Heart right ventricle (tissue), 16 donors: ENCODE results near the gene CCDC91. TPM values are rescaled to one million over a fixed set of nuclear protein-coding genes. Genes with fewer than 3 reads are reported as not detected.

Source experiments
- ATAC-seq, 8 donors: fragments of 200-7000 bp; cut with Tn5 transposase; one replicate each; pipeline ENCODE4 v1.9.1; 2020; ENCODE audit warnings: mild to moderate bottlenecking in 8 of 8, moderate library complexity in 8 of 8, moderate number of reproducible peaks in 1 of 8
- DNase-seq, 2 donors: peaks; one replicate each; pipeline ENCODE4 v3.0.0-alpha.2; 2020
- H3K27ac ChIP-seq, 10 donors: fragments of 200-600 bp; sonication (generic) in 2 of 10; one replicate each; pipeline versions ENCODE4 v1.5.0 to v1.8.0; 2020 to 2022; ENCODE audit warnings: mild to moderate bottlenecking in 3 of 10
- H3K27me3 ChIP-seq, 7 donors: fragments of 200-600 bp; one replicate each; pipeline ENCODE4 v1.8.0; 2021 to 2022; ENCODE audit warnings: mild to moderate bottlenecking in 2 of 7
- H3K36me3 ChIP-seq, 9 donors: fragments of 200-600 bp; sonication (generic) in 1 of 9; one replicate each; pipeline versions ENCODE4 v1.5.0 to v1.8.0; 2020 to 2022; ENCODE audit warnings: mild to moderate bottlenecking in 2 of 9
- H3K4me1 ChIP-seq, 9 donors: fragments of 200-600 bp; sonication (generic) in 1 of 9; one replicate each; pipeline versions ENCODE4 v1.5.0 to v1.8.0; 2020 to 2022; ENCODE audit warnings: mild to moderate bottlenecking in 4 of 9
- H3K4me3 ChIP-seq, 10 donors: fragments of 200-600 bp; sonication (generic) in 2 of 10; one replicate each; pipeline versions ENCODE4 v1.5.0 to v1.8.0; 2020 to 2022; ENCODE audit warnings: mild to moderate bottlenecking in 7 of 10, moderate library complexity in 2 of 10
- H3K9me3 ChIP-seq, 11 donors: fragments of 200-600 bp in 10 of 11; sonication (generic) in 2 of 11; one replicate each; pipeline versions ENCODE4 v1.5.0 to v1.8.0; 2013 to 2022; ENCODE audit warnings: mild to moderate bottlenecking in 2 of 11, control low read depth in 1 of 11, moderate library complexity in 1 of 11
- WGBS, 2 donors: extraction: QIAGEN DNeasy Blood & Tissue Kit; methylation state at CpG; one replicate each; pipeline ENCODE4 v1.1.7; 2013; ENCODE audit warnings: inconsistent platforms in 1 of 2; 5-methylcytosine and 5-hydroxymethylcytosine counted together
- intact Hi-C, 10 donors: fragments of 100-400 bp; cut with DNase I; formaldehyde crosslinking; loops; one replicate each; pipeline versions ENCODE4 v1.11.1 to v1.14.2; 2022
- polyA plus RNA-seq, 2 donors: library from polyadenylated mRNA; stranded (reverse); fragments of 200-250 nt; gene quantifications; one replicate each; pipeline ENCODE4 v1.2.3, GENCODE V29; 2013
- total RNA-seq, 10 donors: library from RNA; stranded (reverse); fragmentation: NEBNext Ultra II Directional in 3 of 10; extraction: Animal tissue kit (Norgen Biotek cat#: 25700) in 3 of 10; gene quantifications; one replicate each; pipeline versions ENCODE4 v1.2.1 to v1.2.4, GENCODE V29; 2021 to 2023
- TF ChIP-seq, protein P1 (sequence below), 9 donors: fragments of 200-600 bp; sonication (generic) in 2 of 9; IDR thresholded peaks; one replicate each; pipeline versions ENCODE4 v1.5.0 to v1.8.0; 2021 to 2022; ENCODE audit warnings: antibody characterized with exemption in 9 of 9, mild to moderate bottlenecking in 5 of 9, moderate library complexity in 1 of 9
- donor health status: Arrhythmogenic right ventricular cardiomyopathy.
- donor health status: ischemic (EF 13 %, LVEDD 7.1; RV severe dilation, severe dysfunction).
- donor health status: healthy with polysubstance abuse.
- donor health status: DM: no; HTN: yes; CAD: no.
- donor health status: DM: no; HTN: no; CAD: no.
- donor health status: ischemic (EF 25% LVEDD 6.9; RV normal size, moderate dysfunction).
- donor health status: ischemic (EF 25% LVEDD 5.7; RV mildly dilated, moderate dysfunction).
- donor health status: healthy.
- donor health status: DM: yes; HTN: yes; CAD: no.
- donor health status: Ischemic cardiomyopathy.
- donor health status: ischemic (EF 35%, LVEDD 5.7; RV mildly dilated, moderate dysfunction).
- donor health status: nonischemic (EF 11% LVEDD 7.7; RV severe dilation, severe dysfunction).
- donor health status: DM: yes; HTN: yes; CAD: no.
- donor health status: PGD.
- donor health status: ischemic (EF 29% LVEDD 5.4; RV normal size, mild dysfunction).
- donor health status: nonischemic (EF 23%, LVEDD 6.1; RV moderate dilation, normal function).

The CCDC91 gene
- total and polyA plus RNA-seq, 12 donors: 20.5 to 66.4 (median 54.5) TPM

DNA sequence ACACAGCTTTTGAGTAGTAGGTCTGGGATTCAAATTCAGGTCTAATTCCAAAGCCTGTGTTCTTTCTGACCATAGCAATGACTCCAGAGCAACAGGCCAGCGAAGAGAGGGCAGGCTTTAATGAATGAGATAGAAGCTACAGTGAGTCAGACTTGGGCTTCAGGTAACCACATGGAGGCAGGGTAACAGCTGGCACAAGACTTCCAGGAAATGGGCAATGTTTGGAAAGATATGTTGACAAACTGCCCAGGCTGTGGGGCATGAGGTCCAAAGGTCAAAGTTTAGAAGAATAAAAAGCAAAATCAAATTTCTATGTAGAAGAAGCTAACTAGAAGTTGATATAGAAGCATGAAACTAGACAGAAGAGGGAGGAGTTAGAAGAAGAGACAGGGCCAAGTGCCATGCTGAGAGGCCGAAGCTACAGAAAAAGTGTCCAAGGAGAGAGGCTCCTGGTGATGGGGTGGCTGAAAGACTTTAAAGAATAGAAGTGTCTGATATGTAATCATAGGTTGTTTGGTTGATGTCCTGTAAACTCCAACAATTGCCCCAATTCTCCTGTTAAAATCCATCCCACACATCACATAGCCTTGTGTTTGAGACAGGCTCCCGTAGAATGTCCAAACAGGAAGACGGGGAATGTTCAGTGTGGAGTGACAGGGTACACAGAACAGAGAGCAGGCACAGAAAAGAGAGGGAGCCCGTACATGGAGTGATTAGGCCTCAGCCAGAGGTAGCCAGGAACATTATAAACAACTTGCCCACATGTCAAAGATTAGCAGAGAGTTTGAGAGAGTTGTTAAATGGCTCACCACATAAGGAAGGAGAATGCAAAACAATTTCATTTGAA, 384.7 kb downstream of the CCDC91 start:
- TF ChIP-seq, protein P1, sequence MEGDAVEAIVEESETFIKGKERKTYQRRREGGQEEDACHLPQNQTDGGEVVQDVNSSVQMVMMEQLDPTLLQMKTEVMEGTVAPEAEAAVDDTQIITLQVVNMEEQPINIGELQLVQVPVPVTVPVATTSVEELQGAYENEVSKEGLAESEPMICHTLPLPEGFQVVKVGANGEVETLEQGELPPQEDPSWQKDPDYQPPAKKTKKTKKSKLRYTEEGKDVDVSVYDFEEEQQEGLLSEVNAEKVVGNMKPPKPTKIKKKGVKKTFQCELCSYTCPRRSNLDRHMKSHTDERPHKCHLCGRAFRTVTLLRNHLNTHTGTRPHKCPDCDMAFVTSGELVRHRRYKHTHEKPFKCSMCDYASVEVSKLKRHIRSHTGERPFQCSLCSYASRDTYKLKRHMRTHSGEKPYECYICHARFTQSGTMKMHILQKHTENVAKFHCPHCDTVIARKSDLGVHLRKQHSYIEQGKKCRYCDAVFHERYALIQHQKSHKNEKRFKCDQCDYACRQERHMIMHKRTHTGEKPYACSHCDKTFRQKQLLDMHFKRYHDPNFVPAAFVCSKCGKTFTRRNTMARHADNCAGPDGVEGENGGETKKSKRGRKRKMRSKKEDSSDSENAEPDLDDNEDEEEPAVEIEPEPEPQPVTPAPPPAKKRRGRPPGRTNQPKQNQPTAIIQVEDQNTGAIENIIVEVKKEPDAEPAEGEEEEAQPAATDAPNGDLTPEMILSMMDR (IDR thresholded peaks at IDR 0.05): no peak
- H3K9me3 ChIP-seq: peaks cover 0 to 7% (median 0%) of the 10 kb centered on the region in 11 donors
- H3K4me3 ChIP-seq: no peak overlapping the region
- WGBS, 2 donors: 67 to 78% methylated on average over 5 of the region's 5 CpGs
- H3K27ac ChIP-seq: peak overlapping the region in 3 of 10 donors; percentile 20 to 36 (median 23)
- H3K36me3 ChIP-seq: no peaks in the 10 kb centered on the region
- DNase-seq: peak in 1 of 2 donors; percentile 7
- ATAC-seq: peak; percentile 49 to 98 (median 80)
- H3K27me3 ChIP-seq: no peaks in the 10 kb centered on the region
- H3K4me1 ChIP-seq: peaks cover 0 to 14% (median 0%) of the 10 kb centered on the region in 9 donors
- intact Hi-C loops: loop anchor here in 1 of 10 donors (10.0 kb wide), 1 partner anchor 100 kb away; no protein-coding TSS in a partner anchor

DNA sequence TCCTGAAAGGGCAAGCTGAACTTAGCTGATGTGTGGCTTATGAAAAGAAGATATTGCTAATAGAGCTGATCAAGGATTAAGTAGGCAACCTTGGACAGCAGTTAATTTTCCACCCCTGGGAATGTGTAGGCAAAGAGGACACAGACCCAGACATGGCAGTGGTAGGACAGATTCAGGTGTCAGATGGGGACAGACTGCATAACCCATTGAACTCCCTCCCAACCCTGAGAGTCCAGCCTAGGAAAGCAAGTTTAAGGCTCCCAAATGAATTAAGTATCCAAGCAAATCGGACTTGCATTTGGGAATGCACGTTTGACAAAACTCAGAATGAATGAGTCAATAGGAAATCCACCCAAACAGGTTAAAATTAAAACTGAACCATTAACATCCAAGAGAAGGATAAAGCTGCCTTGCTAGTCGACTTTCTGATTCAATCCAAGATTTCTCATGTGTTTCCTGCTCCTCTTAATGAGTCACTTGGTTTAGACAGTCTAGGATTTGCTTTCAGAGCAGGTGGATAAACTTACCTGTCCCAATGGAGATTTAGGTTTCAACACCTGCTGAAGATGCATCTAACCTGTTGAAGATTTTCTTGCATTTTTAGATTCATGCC, 385.4 kb downstream of the CCDC91 start:
- Histone ChIP-seq H3K27ac (peak overlapping the region in 3 of 10 donors; percentile 20 to 36 (median 23)), H3K36me3 (no peaks in the 10 kb centered on the region), H3K4me1 (peaks cover 0 to 8% (median 0%) of the 10 kb centered on the region in 9 donors), H3K9me3 (peaks cover 0 to 4% (median 0%) of the 10 kb centered on the region in 11 donors), H3K27me3 (no peaks in the 10 kb centered on the region), H3K4me3 (no peak overlapping the region)
- TF ChIP-seq, protein P1 (IDR thresholded peaks at IDR 0.05): no peak
- intact Hi-C loops: loop anchor here in 1 of 10 donors (10.0 kb wide), 1 partner anchor 101 kb away; no protein-coding TSS in a partner anchor
- ATAC-seq (peak in 4 of 8 donors; percentile 34 to 69 (median 46)), DNase-seq (no peak)
- WGBS, 2 donors: 65 to 79% methylated on average over 3 of the region's 3 CpGs

DNA sequence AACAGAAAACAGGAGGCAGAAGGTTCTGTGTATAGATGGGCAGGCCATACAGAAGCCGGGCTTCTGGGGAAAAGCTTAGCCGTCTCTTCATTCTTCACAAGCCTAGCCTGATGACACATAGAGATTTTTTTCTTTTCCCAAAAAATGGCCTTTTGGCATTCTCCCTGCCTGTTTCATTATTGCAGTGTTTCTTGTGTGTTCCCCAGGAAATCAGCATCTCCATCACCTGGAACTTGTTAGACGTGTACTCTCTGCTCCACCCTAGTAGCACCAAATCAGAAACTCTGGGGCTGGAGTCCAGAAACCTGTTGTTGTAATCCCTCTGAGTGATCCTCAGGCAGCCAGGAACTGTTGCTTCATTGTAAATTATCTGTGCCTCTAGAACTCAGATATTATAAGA, 388.1 kb downstream of the CCDC91 start:
- 83 to 88% methylated on average over 3 of the region's 3 CpGs for WGBS, 2 donors
- intact Hi-C loops: loop anchor here in 1 of 10 donors (10.0 kb wide), 1 partner anchor 104 kb away; no protein-coding TSS in a partner anchor
- Histone ChIP-seq H3K36me3 (no peaks in the 10 kb centered on the region), H3K4me1 (peaks cover 0 to 8% (median 0%) of the 10 kb centered on the region in 9 donors), H3K9me3 (no peaks in the 10 kb centered on the region), H3K27me3 (no peaks in the 10 kb centered on the region), H3K4me3 (no peak overlapping the region), H3K27ac (no peak overlapping the region)
- DNase-seq (no peak), ATAC-seq (no peak)
- TF ChIP-seq, protein P1 (IDR thresholded peaks at IDR 0.05): no peak

DNA sequence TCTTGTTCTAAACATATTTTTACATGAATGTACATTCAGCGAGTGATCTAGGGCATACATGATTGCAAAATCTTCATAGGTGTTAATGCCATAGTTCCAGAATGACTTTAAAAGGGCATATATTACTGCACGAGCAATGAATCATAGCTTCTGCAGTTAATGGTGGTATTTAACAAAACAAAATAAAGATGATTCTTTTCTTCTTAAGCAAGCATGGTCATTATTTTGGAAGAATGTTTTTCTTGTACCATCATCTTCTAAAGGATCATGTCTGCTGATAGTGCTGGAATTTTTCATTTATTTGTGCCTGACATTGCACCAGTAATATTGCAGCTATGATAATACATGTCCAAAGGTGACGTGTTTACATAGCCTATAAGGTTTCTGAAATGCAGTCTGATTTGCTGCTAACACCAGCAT, 388.6 kb downstream of the CCDC91 start:
- Histone ChIP-seq H3K4me1 (peaks cover 0 to 8% (median 0%) of the 10 kb centered on the region in 9 donors), H3K9me3 (no peaks in the 10 kb centered on the region), H3K27me3 (no peaks in the 10 kb centered on the region), H3K4me3 (no peak overlapping the region), H3K36me3 (no peaks in the 10 kb centered on the region), H3K27ac (no peak overlapping the region)
- no peak for ATAC-seq
- DNase-seq: no peak
- TF ChIP-seq, protein P1 (IDR thresholded peaks at IDR 0.05): no peak
- whole genome bisulfite sequencing, 2 donors: 90 to 93% methylated on average over 3 of the region's 3 CpGs
- intact Hi-C loops: loop anchor here in 1 of 10 donors (10.0 kb wide), 1 partner anchor 104 kb away; no protein-coding TSS in a partner anchor
